ENCODE data around the gene SPRING1. TPM values are rescaled to one million over a fixed set of nuclear protein-coding genes. Genes with fewer than 3 reads are reported as not detected.

SPRING1 gene
- polyA plus RNA-seq, 2 of the 4 experiments (the other 2 are of a cell fraction) = 11.2 to 17.4 TPM

- TF ChIP-seq, protein P1, sequence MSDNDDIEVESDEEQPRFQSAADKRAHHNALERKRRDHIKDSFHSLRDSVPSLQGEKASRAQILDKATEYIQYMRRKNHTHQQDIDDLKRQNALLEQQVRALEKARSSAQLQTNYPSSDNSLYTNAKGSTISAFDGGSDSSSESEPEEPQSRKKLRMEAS (IDR thresholded peaks at IDR 0.05) = peak; percentile 91
- TF ChIP-seq, protein P2, sequence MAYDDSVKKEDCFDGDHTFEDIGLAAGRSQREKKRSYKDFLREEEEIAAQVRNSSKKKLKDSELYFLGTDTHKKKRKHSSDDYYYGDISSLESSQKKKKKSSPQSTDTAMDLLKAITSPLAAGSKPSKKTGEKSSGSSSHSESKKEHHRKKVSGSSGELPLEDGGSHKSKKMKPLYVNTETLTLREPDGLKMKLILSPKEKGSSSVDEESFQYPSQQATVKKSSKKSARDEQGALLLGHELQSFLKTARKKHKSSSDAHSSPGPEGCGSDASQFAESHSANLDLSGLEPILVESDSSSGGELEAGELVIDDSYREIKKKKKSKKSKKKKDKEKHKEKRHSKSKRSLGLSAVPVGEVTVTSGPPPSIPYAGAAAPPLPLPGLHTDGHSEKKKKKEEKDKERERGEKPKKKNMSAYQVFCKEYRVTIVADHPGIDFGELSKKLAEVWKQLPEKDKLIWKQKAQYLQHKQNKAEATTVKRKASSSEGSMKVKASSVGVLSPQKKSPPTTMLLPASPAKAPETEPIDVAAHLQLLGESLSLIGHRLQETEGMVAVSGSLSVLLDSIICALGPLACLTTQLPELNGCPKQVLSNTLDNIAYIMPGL (CRISPR knock-in tag; IDR thresholded peaks at IDR 0.05; ENCODE audit: borderline replicate concordance) = no peak
- TF ChIP-seq CHD4 (IDR thresholded peaks at IDR 0.05; ENCODE audit: borderline replicate concordance) = no peak
- TF ChIP-seq GATA3 (IDR thresholded peaks at IDR 0.05; ENCODE audit: borderline replicate concordance) = no peak
- TF ChIP-seq RNF2 (IDR thresholded peaks at IDR 0.05; ENCODE audit: borderline replicate concordance, low read depth) = no peak
- TF ChIP-seq TP53 (CRISPR knock-in tag; IDR thresholded peaks at IDR 0.05) = 0 out of 2 replicates have a peak, but pooled peaks have one; percentile 26
- TF ChIP-seq MAFK (IDR thresholded peaks at IDR 0.05; ENCODE audit: partially characterized antibody) = no peak
- TF ChIP-seq ZFP36 (IDR thresholded peaks at IDR 0.05; ENCODE audit: borderline replicate concordance, partially characterized antibody) = no peak
- no peak for TF ChIP-seq SREBF2 (IDR thresholded peaks at IDR 0.05)
- TF ChIP-seq KDM5A (IDR thresholded peaks at IDR 0.05) = peak; percentile 45; the same call in 1 of the 2 replicates
- no peak for TF ChIP-seq FOSL2 (IDR thresholded peaks at IDR 0.05)
- TF ChIP-seq FOSL2 (CRISPR knock-in tag; IDR thresholded peaks at IDR 0.05) = no peak
- TF ChIP-seq HDAC2 (IDR thresholded peaks at IDR 0.05) = no peak
- no peak for TF ChIP-seq KDM1A (IDR thresholded peaks at IDR 0.05; ENCODE audit: low read depth)
- TF ChIP-seq, protein P3, sequence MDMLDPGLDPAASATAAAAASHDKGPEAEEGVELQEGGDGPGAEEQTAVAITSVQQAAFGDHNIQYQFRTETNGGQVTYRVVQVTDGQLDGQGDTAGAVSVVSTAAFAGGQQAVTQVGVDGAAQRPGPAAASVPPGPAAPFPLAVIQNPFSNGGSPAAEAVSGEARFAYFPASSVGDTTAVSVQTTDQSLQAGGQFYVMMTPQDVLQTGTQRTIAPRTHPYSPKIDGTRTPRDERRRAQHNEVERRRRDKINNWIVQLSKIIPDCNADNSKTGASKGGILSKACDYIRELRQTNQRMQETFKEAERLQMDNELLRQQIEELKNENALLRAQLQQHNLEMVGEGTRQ (IDR thresholded peaks at IDR 0.05) = peak; percentile 97
- no peak for TF ChIP-seq EHMT2 (IDR thresholded peaks at IDR 0.05; ENCODE audit: low read depth)
- TF ChIP-seq CBX8 (IDR thresholded peaks at IDR 0.05) = no peak
- no peak; a peak in 2 of 5 replicates for TF ChIP-seq RAD21 (conservative IDR thresholded peaks at IDR 0.05 in 1 of 2, IDR thresholded peaks at IDR 0.05 in 1 of 2)
- no peak for TF ChIP-seq FOXS1 (CRISPR knock-in tag; IDR thresholded peaks at IDR 0.05)
- TF ChIP-seq CEBPB (IDR thresholded peaks at IDR 0.05) = no peak
- peak in 1 of 2 experiments; percentile 83; a peak in 4 of 5 replicates for TF ChIP-seq JUN (IDR thresholded peaks at IDR 0.05)
- peak; percentile 85 for TF ChIP-seq RFX5 (IDR thresholded peaks at IDR 0.05)
- TF ChIP-seq SMC3 (IDR thresholded peaks at IDR 0.05) = no peak
- TF ChIP-seq, protein P4, sequence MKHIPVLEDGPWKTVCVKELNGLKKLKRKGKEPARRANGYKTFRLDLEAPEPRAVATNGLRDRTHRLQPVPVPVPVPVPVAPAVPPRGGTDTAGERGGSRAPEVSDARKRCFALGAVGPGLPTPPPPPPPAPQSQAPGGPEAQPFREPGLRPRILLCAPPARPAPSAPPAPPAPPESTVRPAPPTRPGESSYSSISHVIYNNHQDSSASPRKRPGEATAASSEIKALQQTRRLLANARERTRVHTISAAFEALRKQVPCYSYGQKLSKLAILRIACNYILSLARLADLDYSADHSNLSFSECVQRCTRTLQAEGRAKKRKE (CRISPR knock-in tag; IDR thresholded peaks at IDR 0.05; ENCODE audit: low read depth) = no peak
- TF ChIP-seq HOXA7 (CRISPR knock-in tag; IDR thresholded peaks at IDR 0.05) = no peak
- no peak for TF ChIP-seq ZSCAN20 (CRISPR knock-in tag; IDR thresholded peaks at IDR 0.05)
- TF ChIP-seq CTCF (IDR thresholded peaks at IDR 0.05) = no peak
These were observed at the start of gene SPRING1, which contains the start of gene RNFT2 (continued) for GRCh38 chr12:116737774-116738657.
